ENCODE measurements around the gene CAMKK1. TPM values are rescaled to one million over a fixed set of nuclear protein-coding genes. Genes with fewer than 3 reads are reported as not detected.

The CAMKK1 gene
- total and polyA plus RNA-seq, 2 donors (not counting 1 experiment from before 2014, with no cell fraction given), result 4.5 to 35.9 TPM

DNA sequence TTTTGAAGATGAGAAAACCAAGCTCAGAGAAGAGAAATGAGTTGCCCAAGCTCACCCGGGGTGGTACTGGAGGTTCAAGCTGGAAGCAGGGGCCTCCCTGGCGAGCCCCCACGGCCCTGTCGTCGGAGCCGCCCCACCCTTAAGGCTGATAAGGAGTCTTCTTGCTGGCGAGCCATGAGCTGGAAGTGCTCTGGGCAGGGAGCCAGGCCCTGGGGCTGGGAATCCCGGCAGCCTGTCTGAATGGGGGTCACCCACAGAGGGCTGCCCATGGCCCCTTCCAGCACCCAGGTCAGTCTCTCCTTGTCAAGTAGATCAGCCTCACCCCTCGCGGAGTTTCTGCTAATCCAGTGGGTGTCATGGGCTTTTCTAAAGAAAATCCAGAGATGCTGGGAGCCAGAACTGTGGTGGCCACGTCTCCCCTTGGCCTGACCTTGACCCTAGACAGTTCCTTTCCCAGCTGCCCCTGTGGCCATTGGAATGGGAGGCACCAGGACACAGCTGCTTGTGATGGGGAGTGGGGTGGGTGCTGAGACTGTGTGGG lies 24.6 kb upstream of the CAMKK1 start:
- Mint-ChIP-seq H3K9me3 (ENCODE audit: insufficient read depth) (no peaks in the 10 kb centered on the region), H3K4me3 (peak overlapping the region; percentile 90), H3K27ac (peak overlapping the region; percentile 98), H3K4me1 (peaks cover 63% of the 10 kb centered on the region), H3K27me3 (no peaks in the 10 kb centered on the region)
- Histone ChIP-seq H3K4me3 (ENCODE audit: control extremely low read depth in 1 of 5, extremely low read depth in 1 of 5, insufficient read depth in 1 of 5, low read depth in 2 of 5, low read length in 4 of 5) (peak overlapping the region in 3 of 5 experiments; percentile 15 to 72 (median 62)), H3K36me3 (replicated peaks in 1 of 2; ENCODE audit: control extremely low read depth in 1 of 2, control insufficient read depth in 1 of 2, extremely low read depth in 1 of 2, insufficient read depth in 2 of 2, low read length in 1 of 2) (no peaks in the 10 kb centered on the region), H3K4me2 (replicated peaks; ENCODE audit: low read depth, low read length, poor library complexity, severe bottlenecking) (peak overlapping the region; percentile 97), H3K27me3 (replicated peaks in 1 of 4; ENCODE audit: control extremely low read depth in 1 of 4, control insufficient read depth in 3 of 4, insufficient read depth in 4 of 4, low read length in 3 of 4) (no peaks in the 10 kb centered on the region), H3K4me1 (ENCODE audit: control insufficient read depth in 2 of 2, insufficient read depth in 2 of 2, low read length in 2 of 2) (peaks cover 57 to 76% of the 10 kb centered on the region in 2 donors), H3K9me3 (ENCODE audit: control extremely low read depth in 1 of 3, control insufficient read depth in 2 of 3, insufficient read depth in 1 of 3, low read length in 2 of 3) (peaks cover 0 to 3% (median 0%) of the 10 kb centered on the region in 3 donors), H4K20me1 (ENCODE audit: control insufficient read depth, insufficient read depth, low read length, poor library complexity, severe bottlenecking) (no peaks in the 10 kb centered on the region), H3K9ac (ENCODE audit: low read length) (peak overlapping the region; percentile 91), H2AFZ (ENCODE audit: insufficient read depth, low read depth, low read length, poor library complexity, severe bottlenecking) (peak overlapping the region; percentile 53), H3K27ac (ENCODE audit: low read length in 2 of 2) (peak overlapping the region; percentile 100), H3K79me2 (ENCODE audit: control insufficient read depth, insufficient read depth, low read length) (peaks cover 43% of the 10 kb centered on the region)
- intact Hi-C loops (cut with micrococcal nuclease), result loop anchor here (10.0 kb wide), 1 partner anchor 363 kb away; the partner anchor contains the start of gene TRPV3
- CTCF ChIA-PET, result interaction anchor here (1.0 to 7.5 kb wide), 4 partner anchors 46 to 180 kb away, joined by 4 to 157 read pairs (median 6); partner anchors contain the start of genes ATP2A3 and NCBP3
- ATAC-seq (ENCODE audit: low read depth) (no peak), DNase-seq (no peak)
- WGBS (ENCODE audit: insufficient coverage), result 44% methylated on average over 10 of the region's 11 CpGs
- TF ChIP-seq, protein P1, sequence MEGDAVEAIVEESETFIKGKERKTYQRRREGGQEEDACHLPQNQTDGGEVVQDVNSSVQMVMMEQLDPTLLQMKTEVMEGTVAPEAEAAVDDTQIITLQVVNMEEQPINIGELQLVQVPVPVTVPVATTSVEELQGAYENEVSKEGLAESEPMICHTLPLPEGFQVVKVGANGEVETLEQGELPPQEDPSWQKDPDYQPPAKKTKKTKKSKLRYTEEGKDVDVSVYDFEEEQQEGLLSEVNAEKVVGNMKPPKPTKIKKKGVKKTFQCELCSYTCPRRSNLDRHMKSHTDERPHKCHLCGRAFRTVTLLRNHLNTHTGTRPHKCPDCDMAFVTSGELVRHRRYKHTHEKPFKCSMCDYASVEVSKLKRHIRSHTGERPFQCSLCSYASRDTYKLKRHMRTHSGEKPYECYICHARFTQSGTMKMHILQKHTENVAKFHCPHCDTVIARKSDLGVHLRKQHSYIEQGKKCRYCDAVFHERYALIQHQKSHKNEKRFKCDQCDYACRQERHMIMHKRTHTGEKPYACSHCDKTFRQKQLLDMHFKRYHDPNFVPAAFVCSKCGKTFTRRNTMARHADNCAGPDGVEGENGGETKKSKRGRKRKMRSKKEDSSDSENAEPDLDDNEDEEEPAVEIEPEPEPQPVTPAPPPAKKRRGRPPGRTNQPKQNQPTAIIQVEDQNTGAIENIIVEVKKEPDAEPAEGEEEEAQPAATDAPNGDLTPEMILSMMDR (IDR thresholded peaks at IDR 0.05), result no peak
- no peak for TF ChIP-seq EZH2 (IDR thresholded peaks at IDR 0.05; ENCODE audit: borderline replicate concordance, insufficient read depth, low read depth, low read length, poor library complexity, severe bottlenecking)
- POLR2A ChIA-PET, result interaction anchor here (0.5 to 4.7 kb wide), 4 partner anchors 23 to 48 kb away, joined by 3 to 64 read pairs (median 19); partner anchors contain the start of gene ATP2A3

DNA sequence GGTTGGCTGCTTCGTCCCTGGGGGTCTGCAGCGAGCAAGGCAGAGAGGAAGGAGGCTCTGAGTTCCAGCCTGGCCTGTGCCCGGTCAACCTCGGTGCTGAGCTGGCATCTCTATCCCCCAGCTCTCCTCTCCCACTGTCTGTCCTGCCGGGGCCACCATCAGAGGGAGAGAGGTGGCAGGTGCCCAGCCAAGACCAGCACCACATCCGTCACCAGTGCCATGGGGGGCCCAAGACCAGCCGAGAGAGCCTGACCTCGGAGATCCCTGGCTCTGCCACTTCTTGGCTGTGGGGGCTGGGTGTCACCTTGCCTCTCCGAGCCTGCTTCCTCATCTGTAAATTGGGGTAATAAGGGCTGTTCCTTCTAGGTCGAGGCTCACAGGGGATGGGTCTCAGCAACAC lies 24.0 kb upstream of the CAMKK1 start:
- peaks cover 63% of the 10 kb centered on the region for H3K4me1 Mint-ChIP-seq
- Histone ChIP-seq H3K4me1 (ENCODE audit: control insufficient read depth in 2 of 2, insufficient read depth in 2 of 2, low read length in 2 of 2) (peaks cover 61 to 76% of the 10 kb centered on the region in 2 donors), H3K4me2 (replicated peaks; ENCODE audit: low read depth, low read length, poor library complexity, severe bottlenecking) (peak overlapping the region; percentile 97), H3K4me3 (ENCODE audit: control extremely low read depth in 1 of 5, extremely low read depth in 1 of 5, insufficient read depth in 1 of 5, low read depth in 2 of 5, low read length in 4 of 5) (peak overlapping the region; percentile 48 to 72 (median 57)), H2AFZ (ENCODE audit: insufficient read depth, low read depth, low read length, poor library complexity, severe bottlenecking) (peak overlapping the region; percentile 53), H3K27me3 (replicated peaks in 1 of 4; ENCODE audit: control extremely low read depth in 1 of 4, control insufficient read depth in 3 of 4, insufficient read depth in 4 of 4, low read length in 3 of 4) (no peaks in the 10 kb centered on the region), H3K79me2 (ENCODE audit: control insufficient read depth, insufficient read depth, low read length) (peaks cover 49% of the 10 kb centered on the region), H3K9ac (ENCODE audit: low read length) (peak overlapping the region; percentile 91), H4K20me1 (ENCODE audit: control insufficient read depth, insufficient read depth, low read length, poor library complexity, severe bottlenecking) (no peaks in the 10 kb centered on the region), H3K9me3 (ENCODE audit: control extremely low read depth in 1 of 3, control insufficient read depth in 2 of 3, insufficient read depth in 1 of 3, low read length in 2 of 3) (peaks cover 0 to 4% (median 0%) of the 10 kb centered on the region in 3 donors), H3K36me3 (replicated peaks in 1 of 2; ENCODE audit: control extremely low read depth in 1 of 2, control insufficient read depth in 1 of 2, extremely low read depth in 1 of 2, insufficient read depth in 2 of 2, low read length in 1 of 2) (no peaks in the 10 kb centered on the region), H3K27ac (ENCODE audit: low read length in 2 of 2) (peak overlapping the region; percentile 100)
- intact Hi-C loops (cut with micrococcal nuclease), result loop anchor here (10.0 kb wide), 1 partner anchor 362 kb away; the partner anchor contains the start of gene TRPV3
- TF ChIP-seq, protein P1 (IDR thresholded peaks at IDR 0.05), result no peak
- TF ChIP-seq EZH2 (IDR thresholded peaks at IDR 0.05; ENCODE audit: borderline replicate concordance, insufficient read depth, low read depth, low read length, poor library complexity, severe bottlenecking), result no peak
- H3K27ac Mint-ChIP-seq, result peak overlapping the region; percentile 98
- H3K9me3 Mint-ChIP-seq (ENCODE audit: insufficient read depth), result no peaks in the 10 kb centered on the region
- no peaks in the 10 kb centered on the region for H3K27me3 Mint-ChIP-seq
- DNase-seq (peak; percentile 69), ATAC-seq (ENCODE audit: low read depth) (no peak)
- ChIA-PET POLR2A (interaction anchor here (0.6 to 4.7 kb wide), 8 partner anchors 9 to 52 kb away, joined by 4 to 64 read pairs (median 9); partner anchors contain the start of gene ATP2A3), CTCF (interaction anchor here (0.9 to 7.5 kb wide), 7 partner anchors 9 to 179 kb away, joined by 3 to 157 read pairs (median 4); partner anchors contain the start of genes ATP2A3 and NCBP3)
- H3K4me3 Mint-ChIP-seq, result peak overlapping the region; percentile 90
- WGBS (ENCODE audit: insufficient coverage), result 2% methylated on average over 6 of the region's 10 CpGs

All from B cell (primary cell).